ENCODE data around the gene EPB41. TPM values are rescaled to one million over a fixed set of nuclear protein-coding genes. Genes with fewer than 3 reads are reported as not detected.
A peak's percentile ranks its signal among the peaks of the same experiment; 100 is the strongest.
"Not testable (repeated sequence)": the region's sequence is repeated elsewhere in the genome, so short reads cannot be mapped to it uniquely, and the experiment has no call there.

EPB41 gene
- total and polyA plus RNA-seq, 2 experiments from 2014 or later, result 0.89 to 1.5 TPM

GRCh38 chr1:29043274-29043965 is 129.1 kb downstream of the EPB41 start:
- peak overlapping the region; percentile 51 for H2AFZ ChIP-seq
- no peaks in the 10 kb centered on the region for H3K9me2 ChIP-seq (ENCODE audit: insufficient read depth)
- no peaks in the 10 kb centered on the region for H3K79me2 ChIP-seq (ENCODE audit: insufficient read depth)
- no peak overlapping the region for H3K9ac ChIP-seq
- H3K4me1 ChIP-seq (ENCODE audit: insufficient read depth), result no peaks in the 10 kb centered on the region
- H3K27ac ChIP-seq, result no peak overlapping the region
- no peaks in the 10 kb centered on the region for H3K27me3 ChIP-seq (replicated peaks; ENCODE audit: insufficient read depth)
- H3F3A ChIP-seq (ENCODE audit: insufficient read depth), result no peaks in the 10 kb centered on the region
- WGBS, 2 experiments (ENCODE audit: low coverage in 1 of 2, low lambda C conversion rate in 2 of 2, missing lambda C conversion rate in 2 of 2), result 28 to 29% methylated on average over 6 of the region's 6 CpGs
- H3K4me2 ChIP-seq (ENCODE audit: unreplicated experiment), result no peak overlapping the region
- no peaks in the 10 kb centered on the region for H3K36me3 ChIP-seq (ENCODE audit: low read depth)
- no peaks in the 10 kb centered on the region for H4K20me1 ChIP-seq (ENCODE audit: insufficient read depth)
- DNase-seq, result no peak
- in situ Hi-C loops (cut with MboI), result loop anchor here (10.0 kb wide), 1 partner anchor 151 kb away; no protein-coding TSS in a partner anchor
- no peaks in the 10 kb centered on the region for H3K9me3 ChIP-seq (ENCODE audit: low read depth)
- TF ChIP-seq EZH2 (IDR thresholded peaks at IDR 0.05; ENCODE audit: insufficient read depth, poor library complexity, severe bottlenecking), result no peak
- no peak for TF ChIP-seq EZH2phosphoT487 (IDR thresholded peaks at IDR 0.05; ENCODE audit: insufficient read depth, low read depth)
- no peak overlapping the region for H3K4me3 ChIP-seq

DNA sequence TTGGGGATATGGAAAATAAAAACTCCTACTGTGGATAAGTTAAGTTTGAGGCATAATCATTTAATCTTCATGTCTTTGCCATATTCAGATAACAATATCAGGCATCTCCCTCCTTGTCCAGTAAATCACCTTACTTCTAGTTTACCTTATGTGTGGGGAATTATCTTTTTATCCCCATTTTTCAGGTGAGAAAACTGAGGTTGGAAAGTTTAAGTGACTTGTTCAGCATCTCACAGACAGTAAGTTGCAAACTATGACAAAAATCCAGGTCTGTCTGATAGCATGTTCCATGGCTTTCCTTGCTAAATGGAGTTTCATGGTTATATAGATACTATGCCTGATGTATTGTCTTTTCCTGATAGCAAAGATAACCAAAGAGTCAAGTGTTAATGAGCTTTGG is 129.6 kb downstream of the EPB41 start:
- no peak overlapping the region for H3K9ac ChIP-seq
- H3K9me2 ChIP-seq (ENCODE audit: insufficient read depth), result no peaks in the 10 kb centered on the region
- no peaks in the 10 kb centered on the region for H3K79me2 ChIP-seq (ENCODE audit: insufficient read depth)
- no peaks in the 10 kb centered on the region for H3K9me3 ChIP-seq (ENCODE audit: low read depth)
- no peaks in the 10 kb centered on the region for H3K4me1 ChIP-seq (ENCODE audit: insufficient read depth)
- H3K27ac ChIP-seq, result no peak overlapping the region
- H3K4me2 ChIP-seq (ENCODE audit: unreplicated experiment), result no peak overlapping the region
- no peak for TF ChIP-seq EZH2 (IDR thresholded peaks at IDR 0.05; ENCODE audit: insufficient read depth, poor library complexity, severe bottlenecking)
- TF ChIP-seq EZH2phosphoT487 (IDR thresholded peaks at IDR 0.05; ENCODE audit: insufficient read depth, low read depth), result no peak
- H3K4me3 ChIP-seq, result no peak overlapping the region
- no peaks in the 10 kb centered on the region for H3K36me3 ChIP-seq (ENCODE audit: low read depth)
- H3F3A ChIP-seq (ENCODE audit: insufficient read depth), result no peaks in the 10 kb centered on the region
- DNase-seq, result no peak
- H3K27me3 ChIP-seq (replicated peaks; ENCODE audit: insufficient read depth), result no peaks in the 10 kb centered on the region
- peak overlapping the region; percentile 51; the same call in 1 of the 2 replicates for H2AFZ ChIP-seq
- no peaks in the 10 kb centered on the region for H4K20me1 ChIP-seq (ENCODE audit: insufficient read depth)
- in situ Hi-C loops (cut with MboI), result loop anchor here (10.0 kb wide), 1 partner anchor 151 kb away; no protein-coding TSS in a partner anchor

- not testable (repeated sequence) for H3K27me3 ChIP-seq (replicated peaks; ENCODE audit: insufficient read depth); DNase-seq; H3K9ac ChIP-seq; H2AFZ ChIP-seq; H4K20me1 ChIP-seq (ENCODE audit: insufficient read depth); H3K4me3 ChIP-seq; H3K36me3 ChIP-seq (ENCODE audit: low read depth); H3K9me2 ChIP-seq (ENCODE audit: insufficient read depth); H3K4me1 ChIP-seq (ENCODE audit: insufficient read depth); H3K27ac ChIP-seq; H3F3A ChIP-seq (ENCODE audit: insufficient read depth); H3K79me2 ChIP-seq (ENCODE audit: insufficient read depth); H3K4me2 ChIP-seq (ENCODE audit: unreplicated experiment); H3K9me3 ChIP-seq (ENCODE audit: low read depth)
- in situ Hi-C loops (cut with MboI), result loop anchor here (10.0 kb wide), 1 partner anchor 149 kb away; no protein-coding TSS in a partner anchor
- 96 to 100% methylated on average over 1 of the region's 1 CpG for WGBS, 2 experiments (ENCODE audit: low coverage in 1 of 2, low lambda C conversion rate in 2 of 2, missing lambda C conversion rate in 2 of 2)
Measured at GRCh38 chr1:29045663-29046062, 131.3 kb downstream of the EPB41 start.

GRCh38 chr1:29047142-29047541 is 132.8 kb downstream of the EPB41 start:
- Histone ChIP-seq H3K9me2 (ENCODE audit: insufficient read depth) (no peaks in the 10 kb centered on the region), H3K4me1 (ENCODE audit: insufficient read depth) (no peaks in the 10 kb centered on the region), H3K36me3 (ENCODE audit: low read depth) (no peaks in the 10 kb centered on the region), H2AFZ (no peak overlapping the region), H3K9ac (no peak overlapping the region), H3F3A (ENCODE audit: insufficient read depth) (no peaks in the 10 kb centered on the region), H3K9me3 (ENCODE audit: low read depth) (no peaks in the 10 kb centered on the region), H3K4me3 (no peak overlapping the region), H3K4me2 (ENCODE audit: unreplicated experiment) (no peak overlapping the region), H3K79me2 (ENCODE audit: insufficient read depth) (no peaks in the 10 kb centered on the region), H3K27me3 (replicated peaks; ENCODE audit: insufficient read depth) (no peaks in the 10 kb centered on the region), H3K27ac (no peak overlapping the region), H4K20me1 (ENCODE audit: insufficient read depth) (no peaks in the 10 kb centered on the region)
- DNase-seq, result no peak
- in situ Hi-C loops (cut with MboI), result loop anchor here (10.0 kb wide), 1 partner anchor 148 kb away; no protein-coding TSS in a partner anchor
- WGBS, 2 experiments (ENCODE audit: low coverage in 1 of 2, low lambda C conversion rate in 2 of 2, missing lambda C conversion rate in 2 of 2), result 96 to 98% methylated on average over 5 of the region's 5 CpGs
- TF ChIP-seq EZH2phosphoT487 (IDR thresholded peaks at IDR 0.05; ENCODE audit: insufficient read depth, low read depth) (no peak), EZH2 (IDR thresholded peaks at IDR 0.05; ENCODE audit: insufficient read depth, poor library complexity, severe bottlenecking) (no peak)

- in situ Hi-C loops (cut with MboI), result no loop called here
- Histone ChIP-seq H2AFZ (no peak overlapping the region), H3K4me2 (ENCODE audit: unreplicated experiment) (no peak overlapping the region), H3K4me1 (ENCODE audit: insufficient read depth) (no peaks in the 10 kb centered on the region), H3K27ac (no peak overlapping the region), H3K27me3 (replicated peaks; ENCODE audit: insufficient read depth) (no peaks in the 10 kb centered on the region), H4K20me1 (ENCODE audit: insufficient read depth) (no peaks in the 10 kb centered on the region), H3K4me3 (no peak overlapping the region), H3K79me2 (ENCODE audit: insufficient read depth) (no peaks in the 10 kb centered on the region), H3F3A (ENCODE audit: insufficient read depth) (no peaks in the 10 kb centered on the region), H3K36me3 (ENCODE audit: low read depth) (no peaks in the 10 kb centered on the region), H3K9me3 (ENCODE audit: low read depth) (no peaks in the 10 kb centered on the region), H3K9me2 (ENCODE audit: insufficient read depth) (no peaks in the 10 kb centered on the region), H3K9ac (no peak overlapping the region)
- no peak for DNase-seq
- WGBS, 2 experiments (ENCODE audit: low coverage in 1 of 2, low lambda C conversion rate in 2 of 2, missing lambda C conversion rate in 2 of 2), result 41 to 50% methylated on average over 1 of the region's 1 CpG
- TF ChIP-seq EZH2phosphoT487 (IDR thresholded peaks at IDR 0.05; ENCODE audit: insufficient read depth, low read depth) (no peak), EZH2 (IDR thresholded peaks at IDR 0.05; ENCODE audit: insufficient read depth, poor library complexity, severe bottlenecking) (no peak)
Measured at GRCh38 chr1:29050166-29050565, 135.8 kb downstream of the EPB41 start.

Data from GM23248 (cell line).